ENCODE results near the gene RNF13. TPM values are rescaled to one million over a fixed set of nuclear protein-coding genes. Genes with fewer than 3 reads are reported as not detected.
A peak's percentile ranks its signal among the peaks of the same experiment; 100 is the strongest.

RNF13 gene
- total and polyA plus RNA-seq, 2 donors (not counting 1 experiment from before 2014, with no cell fraction given) = 38.0 to 86.5 TPM

DNA sequence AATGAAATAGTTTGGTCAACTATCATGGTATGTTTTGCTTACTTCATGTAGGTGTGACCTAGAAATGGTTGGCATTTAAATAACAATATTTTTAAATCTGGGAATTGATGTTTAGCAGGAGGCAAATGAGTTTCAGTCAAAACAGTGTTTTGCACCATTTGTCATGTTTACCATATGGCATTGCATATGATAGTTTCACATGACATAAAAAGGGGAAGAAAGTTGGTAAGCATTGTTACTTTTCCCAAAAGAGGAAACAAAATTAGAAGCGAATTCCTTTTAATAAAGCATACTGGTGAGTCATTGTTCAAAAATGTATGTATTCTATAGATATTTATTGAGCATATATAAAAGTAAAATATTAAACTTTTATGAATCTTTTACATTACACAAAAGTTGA, 2.3 kb downstream of the RNF13 start:
- Histone ChIP-seq H3K27ac (ENCODE audit: low read length in 2 of 2) (peak overlapping the region in 1 of 2 donors; percentile 19), H2AFZ (ENCODE audit: insufficient read depth, low read depth, low read length, poor library complexity, severe bottlenecking) (no peak overlapping the region), H3K9ac (ENCODE audit: low read length) (peak overlapping the region; percentile 85), H3K4me1 (ENCODE audit: control insufficient read depth in 2 of 2, insufficient read depth in 2 of 2, low read length in 2 of 2) (peaks cover 39 to 41% of the 10 kb centered on the region in 2 donors), H3K79me2 (ENCODE audit: control insufficient read depth, insufficient read depth, low read length) (peaks cover 71% of the 10 kb centered on the region), H4K20me1 (ENCODE audit: control insufficient read depth, insufficient read depth, low read length, poor library complexity, severe bottlenecking) (peaks cover 42% of the 10 kb centered on the region), H3K4me2 (replicated peaks; ENCODE audit: low read depth, low read length, poor library complexity, severe bottlenecking) (peak overlapping the region; percentile 84), H3K9me3 (ENCODE audit: control extremely low read depth in 1 of 3, control insufficient read depth in 2 of 3, insufficient read depth in 1 of 3, low read length in 2 of 3) (no peaks in the 10 kb centered on the region), H3K36me3 (replicated peaks in 1 of 2; ENCODE audit: control extremely low read depth in 1 of 2, control insufficient read depth in 1 of 2, extremely low read depth in 1 of 2, insufficient read depth in 2 of 2, low read length in 1 of 2) (no peaks in the 10 kb centered on the region), H3K4me3 (ENCODE audit: control extremely low read depth in 1 of 5, extremely low read depth in 1 of 5, insufficient read depth in 1 of 5, low read depth in 2 of 5, low read length in 4 of 5) (peak overlapping the region in 2 of 5 experiments; percentile 94 to 99), H3K27me3 (replicated peaks in 1 of 4; ENCODE audit: control extremely low read depth in 1 of 4, control insufficient read depth in 3 of 4, insufficient read depth in 4 of 4, low read length in 3 of 4) (no peaks in the 10 kb centered on the region)
- no peaks in the 10 kb centered on the region for H3K27me3 Mint-ChIP-seq
- no peak overlapping the region for H3K27ac Mint-ChIP-seq
- ChIA-PET CTCF (interaction anchor here (0.7 to 2.3 kb wide), 4 partner anchors 32 to 873 kb away, joined by 3 to 12 read pairs (median 8); no protein-coding TSS in a partner anchor), POLR2A (no interaction called here)
- no CpG with 5 or more reads among the region's 1 CpG for WGBS (ENCODE audit: insufficient coverage)
- H3K4me3 Mint-ChIP-seq = peak overlapping the region; percentile 64
- intact Hi-C loops (cut with micrococcal nuclease) = loop anchor here (5.0 to 10.0 kb wide), 3 partner anchors 42 to 821 kb away; partner anchors contain the start of genes EIF2A, GYG1 and SERP1
- no peak for ATAC-seq (ENCODE audit: low read depth)
- peaks cover 61% of the 10 kb centered on the region for H3K4me1 Mint-ChIP-seq
- TF ChIP-seq, protein P1, sequence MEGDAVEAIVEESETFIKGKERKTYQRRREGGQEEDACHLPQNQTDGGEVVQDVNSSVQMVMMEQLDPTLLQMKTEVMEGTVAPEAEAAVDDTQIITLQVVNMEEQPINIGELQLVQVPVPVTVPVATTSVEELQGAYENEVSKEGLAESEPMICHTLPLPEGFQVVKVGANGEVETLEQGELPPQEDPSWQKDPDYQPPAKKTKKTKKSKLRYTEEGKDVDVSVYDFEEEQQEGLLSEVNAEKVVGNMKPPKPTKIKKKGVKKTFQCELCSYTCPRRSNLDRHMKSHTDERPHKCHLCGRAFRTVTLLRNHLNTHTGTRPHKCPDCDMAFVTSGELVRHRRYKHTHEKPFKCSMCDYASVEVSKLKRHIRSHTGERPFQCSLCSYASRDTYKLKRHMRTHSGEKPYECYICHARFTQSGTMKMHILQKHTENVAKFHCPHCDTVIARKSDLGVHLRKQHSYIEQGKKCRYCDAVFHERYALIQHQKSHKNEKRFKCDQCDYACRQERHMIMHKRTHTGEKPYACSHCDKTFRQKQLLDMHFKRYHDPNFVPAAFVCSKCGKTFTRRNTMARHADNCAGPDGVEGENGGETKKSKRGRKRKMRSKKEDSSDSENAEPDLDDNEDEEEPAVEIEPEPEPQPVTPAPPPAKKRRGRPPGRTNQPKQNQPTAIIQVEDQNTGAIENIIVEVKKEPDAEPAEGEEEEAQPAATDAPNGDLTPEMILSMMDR (IDR thresholded peaks at IDR 0.05) = no peak
- no peak for TF ChIP-seq EZH2 (IDR thresholded peaks at IDR 0.05; ENCODE audit: borderline replicate concordance, insufficient read depth, low read depth, low read length, poor library complexity, severe bottlenecking)
- peak; percentile 38 for DNase-seq
- no peaks in the 10 kb centered on the region for H3K9me3 Mint-ChIP-seq (ENCODE audit: insufficient read depth)

GRCh38 chr3:149815728-149816127, 2.7 kb downstream of the RNF13 start:
- peak overlapping the region; percentile 23 for H3K27ac Mint-ChIP-seq
- no peak overlapping the region for H3K9ac ChIP-seq (ENCODE audit: low read length)
- H3K27me3 ChIP-seq (replicated peaks in 1 of 4; ENCODE audit: control extremely low read depth in 1 of 4, control insufficient read depth in 3 of 4, insufficient read depth in 4 of 4, low read length in 3 of 4) = no peaks in the 10 kb centered on the region
- H3K4me1 ChIP-seq (ENCODE audit: control insufficient read depth in 2 of 2, insufficient read depth in 2 of 2, low read length in 2 of 2) = peaks cover 39 to 41% of the 10 kb centered on the region in 2 donors
- peaks cover 42% of the 10 kb centered on the region for H4K20me1 ChIP-seq (ENCODE audit: control insufficient read depth, insufficient read depth, low read length, poor library complexity, severe bottlenecking)
- intact Hi-C loops (cut with micrococcal nuclease) = loop anchor here (5.0 to 10.0 kb wide), 3 partner anchors 42 to 821 kb away; partner anchors contain the start of genes EIF2A, GYG1 and SERP1
- H3K79me2 ChIP-seq (ENCODE audit: control insufficient read depth, insufficient read depth, low read length) = peaks cover 75% of the 10 kb centered on the region
- no peaks in the 10 kb centered on the region for H3K9me3 Mint-ChIP-seq (ENCODE audit: insufficient read depth)
- ChIA-PET CTCF (interaction anchor here (0.7 to 0.8 kb wide), 3 partner anchors 7 to 874 kb away, joined by 3 to 6 read pairs (median 3); no protein-coding TSS in a partner anchor), POLR2A (no interaction called here)
- no peaks in the 10 kb centered on the region for H3K27me3 Mint-ChIP-seq
- peak overlapping the region; percentile 38 for H3K4me3 Mint-ChIP-seq
- no CpG with 5 or more reads among the region's 3 CpGs for WGBS (ENCODE audit: insufficient coverage)
- H3K4me3 ChIP-seq (ENCODE audit: control extremely low read depth in 1 of 5, extremely low read depth in 1 of 5, insufficient read depth in 1 of 5, low read depth in 2 of 5, low read length in 4 of 5) = peak overlapping the region in 2 of 5 experiments; percentile 15 to 99
- H3K9me3 ChIP-seq (ENCODE audit: control extremely low read depth in 1 of 3, control insufficient read depth in 2 of 3, insufficient read depth in 1 of 3, low read length in 2 of 3) = no peaks in the 10 kb centered on the region
- no peak overlapping the region for H3K27ac ChIP-seq (ENCODE audit: low read length in 2 of 2)
- peaks cover 63% of the 10 kb centered on the region for H3K4me1 Mint-ChIP-seq
- H3K36me3 ChIP-seq (replicated peaks in 1 of 2; ENCODE audit: control extremely low read depth in 1 of 2, control insufficient read depth in 1 of 2, extremely low read depth in 1 of 2, insufficient read depth in 2 of 2, low read length in 1 of 2) = no peaks in the 10 kb centered on the region
- H3K4me2 ChIP-seq (replicated peaks; ENCODE audit: low read depth, low read length, poor library complexity, severe bottlenecking) = peak overlapping the region; percentile 84
- ATAC-seq (ENCODE audit: low read depth) (no peak), DNase-seq (no peak)
- TF ChIP-seq, protein P1 (IDR thresholded peaks at IDR 0.05) = no peak
- TF ChIP-seq EZH2 (IDR thresholded peaks at IDR 0.05; ENCODE audit: borderline replicate concordance, insufficient read depth, low read depth, low read length, poor library complexity, severe bottlenecking) = no peak
- no peak overlapping the region for H2AFZ ChIP-seq (ENCODE audit: insufficient read depth, low read depth, low read length, poor library complexity, severe bottlenecking)
